Subcutaneous adipose tissue (tissue), 4 donors: ENCODE measurements around the gene KRT86. TPM values are rescaled to one million over a fixed set of nuclear protein-coding genes. Genes with fewer than 3 reads are reported as not detected.

Experiments
- CTCF ChIP-seq: fragments of 450-650 bp; IDR thresholded peaks from one replicate; pipeline ENCODE4 v1.5.1; 2016; ENCODE audit warnings: low read depth, mild to moderate bottlenecking, control low read depth, antibody characterized with exemption, moderate library complexity
- total RNA-seq, 4 donors: library from RNA; depleted of rRNA; stranded (reverse); fragments of >200 nt; gene quantifications; one replicate each; pipeline ENCODE4 v1.1.0, GENCODE V29; 2016

KRT86 gene
- total RNA-seq, 4 donors from 2014 or later = 0.34 TPM; not detected in 3

GRCh38 chr12:52346593-52346992, 72.1 kb downstream of the KRT86 start:
- no peak for TF ChIP-seq CTCF

- no peak for TF ChIP-seq CTCF
These were observed 72.6 kb downstream of the KRT86 start for GRCh38 chr12:52347016-52347415.

- TF ChIP-seq CTCF = no peak
These were observed 73.4 kb downstream of the KRT86 start for GRCh38 chr12:52347551-52348510.

- TF ChIP-seq CTCF = no peak
These were observed 74.8 kb downstream of the KRT86 start for GRCh38 chr12:52349196-52349595.

- no peak for TF ChIP-seq CTCF
These were observed 75.7 kb downstream of the KRT86 start for GRCh38 chr12:52350021-52350620.

GRCh38 chr12:52350786-52351185, 76.3 kb downstream of the KRT86 start:
- TF ChIP-seq CTCF = no peak
